IPS-NIHi7 (cell line): ENCODE results near the gene ZBED6.
"Not testable (repeated sequence)": the region's sequence is repeated elsewhere in the genome, so short reads cannot be mapped to it uniquely, and the experiment has no call there.

ENCODE experiments used
- DNase-seq: peaks from one replicate; pipeline ENCODE4 v3.0.0; 2012; ENCODE audit warnings: mixed read lengths; ENCODE audit errors: extremely low spot score

ZBED6 gene, protein sequence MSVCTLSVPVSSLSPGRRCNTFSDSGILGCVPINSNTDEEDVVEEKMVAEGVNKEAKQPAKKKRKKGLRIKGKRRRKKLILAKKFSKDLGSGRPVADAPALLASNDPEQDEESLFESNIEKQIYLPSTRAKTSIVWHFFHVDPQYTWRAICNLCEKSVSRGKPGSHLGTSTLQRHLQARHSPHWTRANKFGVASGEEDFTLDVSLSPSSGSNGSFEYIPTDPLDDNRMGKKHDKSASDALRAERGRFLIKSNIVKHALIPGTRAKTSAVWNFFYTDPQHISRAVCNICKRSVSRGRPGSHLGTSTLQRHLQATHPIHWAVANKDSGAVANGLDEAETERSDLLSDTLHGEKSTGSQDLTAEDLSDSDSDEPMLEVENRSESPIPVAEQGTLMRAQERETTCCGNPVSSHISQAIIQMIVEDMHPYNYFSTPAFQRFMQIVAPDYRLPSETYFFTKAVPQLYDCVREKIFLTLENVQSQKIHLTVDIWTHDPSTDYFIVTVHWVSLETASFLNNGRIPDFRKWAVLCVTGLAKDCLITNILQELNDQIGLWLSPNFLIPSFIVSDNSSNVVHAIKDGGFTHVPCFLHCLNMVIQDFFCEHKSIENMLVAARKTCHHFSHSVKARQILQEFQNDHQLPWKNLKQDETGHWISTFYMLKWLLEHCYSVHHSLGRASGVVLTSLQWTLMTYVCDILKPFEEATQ (N-terminal part only)

DNA sequence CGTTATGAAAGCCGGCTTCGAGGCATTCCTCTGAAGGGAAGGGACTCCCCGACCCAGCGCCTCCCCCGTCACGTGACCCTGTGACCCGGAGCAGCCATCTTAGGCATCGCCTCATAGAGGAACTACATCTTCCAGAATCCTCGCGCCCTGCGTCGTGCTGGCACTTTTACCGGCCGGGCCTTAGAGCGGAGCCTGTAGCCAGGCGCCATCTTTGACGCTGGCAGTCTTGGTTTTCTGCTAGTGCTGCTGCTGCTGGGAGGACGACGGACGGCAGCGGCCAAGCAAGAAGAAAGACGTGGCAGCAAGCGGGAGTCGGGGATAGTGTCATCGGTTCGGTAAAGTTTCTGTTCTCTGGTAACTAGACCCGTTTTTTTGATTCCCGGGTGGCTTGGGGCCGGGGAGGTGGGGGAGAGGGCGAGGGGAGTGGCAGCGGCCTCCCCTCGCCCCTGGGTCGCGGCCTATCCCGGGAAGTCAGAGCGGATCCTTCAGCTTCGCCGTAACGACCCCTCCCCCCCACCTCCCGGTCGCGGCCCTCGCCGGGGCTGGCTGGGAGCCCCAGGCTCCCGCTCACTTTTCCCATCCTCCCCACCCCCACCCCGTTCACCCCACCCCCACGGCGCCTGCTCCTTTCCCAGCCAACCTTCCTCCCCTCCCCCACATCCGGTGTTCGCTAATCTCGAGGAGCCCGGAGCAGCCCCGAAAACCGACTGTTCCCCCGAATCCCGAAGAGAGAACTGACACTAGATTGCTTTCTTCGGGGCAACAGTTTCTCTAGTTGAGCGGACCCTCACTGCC, at the start of gene ZBED6, which contains the start of gene ZC3H11A:
Gene ZBED6 (plus strand): TSS at position 183 of the 795 bp plus-strand sequence. CDS start 1,900 bp downstream, outside the sequence.
Gene ZC3H11A (plus strand): TSS at position 183 of the 795 bp plus-strand sequence. CDS start 21,448 bp downstream, outside the sequence.
- DNase-seq: peak; percentile 96

DNA sequence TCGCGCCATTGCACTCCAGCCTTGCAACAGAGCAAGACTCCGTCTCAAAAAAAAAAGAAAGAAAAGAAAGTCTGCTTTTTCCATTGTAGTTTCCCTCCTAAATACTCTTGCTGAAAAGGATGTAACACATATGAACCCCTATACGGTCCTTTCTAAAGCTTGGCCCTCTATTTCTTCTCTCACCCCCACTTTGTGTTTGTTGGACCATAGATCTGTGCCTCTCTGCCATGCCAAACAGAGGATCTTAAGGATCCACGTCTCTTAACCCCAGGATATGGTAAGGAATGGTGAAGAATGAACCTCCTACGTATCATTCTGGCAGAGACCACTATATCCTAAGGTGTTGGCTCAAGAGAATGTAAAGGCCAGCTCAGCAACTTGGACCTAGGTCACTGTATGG, 49.1 kb upstream of the ZBED6 start:
- DNase-seq: no peak

DNA sequence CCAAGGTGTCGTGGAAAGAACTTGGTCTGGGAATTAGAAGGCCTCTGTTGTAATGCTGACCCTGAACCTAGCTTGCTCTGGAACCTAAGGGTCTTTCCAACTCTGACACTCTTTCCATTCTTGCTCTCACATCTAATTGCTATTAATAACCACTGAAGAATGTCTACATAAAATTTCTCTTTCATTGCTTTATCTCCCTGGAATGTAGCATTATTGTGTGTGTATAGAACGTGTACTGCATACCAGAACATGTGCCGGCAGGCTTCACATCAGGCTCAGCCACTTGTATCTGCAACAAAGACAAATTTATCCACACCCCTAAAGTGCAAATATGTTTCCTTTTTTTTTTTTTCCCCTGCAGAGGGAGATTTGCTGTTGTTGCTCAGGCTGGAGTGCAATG, 44.4 kb upstream of the ZBED6 start:
- no peak for DNase-seq

DNA sequence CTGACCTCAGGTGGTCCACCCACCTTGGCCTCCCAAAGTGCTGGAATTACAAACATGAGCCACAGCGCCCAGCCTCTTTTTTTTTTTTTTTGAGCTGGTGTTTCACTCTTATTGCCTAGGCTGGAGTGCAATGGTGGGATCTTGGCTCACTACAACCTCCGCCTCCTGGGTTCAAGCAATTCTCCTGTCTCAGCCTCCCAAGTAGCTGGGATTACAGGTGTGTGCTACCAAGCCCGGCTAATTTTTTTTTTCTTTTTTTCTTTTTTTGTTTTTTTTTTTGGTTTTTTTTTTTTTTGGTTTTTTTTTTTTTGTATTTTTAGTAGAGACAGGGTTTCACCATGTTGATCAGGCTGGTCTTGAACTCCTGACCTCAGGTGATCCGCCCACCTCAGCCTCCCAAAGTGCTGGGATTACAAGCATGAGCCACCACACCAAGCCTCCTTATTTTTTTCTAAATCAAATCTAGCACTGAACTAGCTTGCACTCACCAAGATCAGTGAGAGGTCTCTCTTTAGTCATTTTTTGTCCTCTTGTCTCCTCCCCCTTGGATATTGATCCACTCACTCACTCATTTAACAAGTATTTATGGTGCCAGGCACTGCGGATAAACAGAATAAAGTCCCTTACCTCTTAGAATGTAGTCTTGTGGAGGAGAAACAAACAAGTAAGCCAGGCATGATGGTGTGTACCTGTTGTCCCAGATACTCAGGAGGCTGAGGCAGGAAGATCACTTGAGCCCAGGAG, 43.6 kb upstream of the ZBED6 start:
- DNase-seq: not testable (repeated sequence)

DNA sequence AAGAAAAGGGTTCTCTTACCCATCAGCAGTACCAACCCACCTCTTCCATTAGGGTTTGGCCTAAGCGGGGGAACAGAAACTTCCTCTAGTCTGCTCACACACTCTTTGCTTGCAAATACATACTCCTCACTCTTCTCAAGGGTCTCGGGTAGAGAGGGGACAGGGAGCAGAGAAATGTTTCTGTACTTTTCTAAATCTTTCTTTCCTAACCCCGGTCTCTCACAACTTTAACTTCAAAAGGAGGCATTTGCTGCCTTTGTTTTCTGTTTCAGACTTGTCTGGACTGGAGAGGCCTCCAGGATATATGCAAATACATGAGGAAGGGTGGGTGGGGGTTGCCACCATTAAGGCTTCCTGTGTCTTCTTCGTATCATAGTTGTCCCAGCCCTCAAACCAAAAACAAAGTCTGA, 41.0 kb upstream of the ZBED6 start:
- DNase-seq: no peak

DNA sequence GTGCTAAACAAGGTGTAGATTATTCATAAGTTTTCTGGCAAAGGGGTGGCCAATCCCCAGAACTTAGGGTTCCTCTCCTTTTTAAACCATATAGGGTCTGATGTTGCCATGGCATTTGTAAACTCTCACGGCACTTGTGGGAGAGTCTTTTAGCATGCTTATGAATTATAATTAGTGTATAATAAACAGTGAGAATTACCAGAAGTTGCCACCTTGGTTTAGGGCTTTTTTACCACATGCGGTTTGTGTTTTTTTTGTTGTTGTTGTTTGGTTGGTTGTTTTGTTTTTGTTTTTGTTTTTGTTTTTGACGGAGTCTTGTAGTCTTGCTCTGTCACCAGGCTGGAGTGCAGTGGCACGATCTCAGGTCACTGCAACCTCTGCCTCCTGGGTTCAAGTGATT, 39.4 kb upstream of the ZBED6 start:
- no peak for DNase-seq

DNA sequence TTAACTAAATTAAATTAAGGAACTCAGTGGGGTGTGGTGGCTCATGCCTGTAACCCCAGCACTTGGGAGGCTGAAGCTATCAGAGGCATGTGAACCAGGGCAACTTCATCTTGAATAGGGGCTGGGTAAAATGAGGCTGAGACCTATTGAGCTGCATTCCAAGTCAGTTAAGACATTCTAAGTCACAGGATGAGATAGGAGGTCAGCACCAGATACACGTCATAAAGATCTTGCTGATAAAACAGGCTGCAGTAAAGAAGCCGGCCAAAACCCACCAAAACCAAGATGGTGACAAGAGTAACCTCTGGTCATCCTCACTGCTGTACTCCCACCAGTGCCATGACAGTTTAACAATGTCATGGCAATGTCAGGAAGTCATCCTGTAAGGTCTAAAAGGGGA, 36.7 kb upstream of the ZBED6 start:
- DNase-seq: not testable (repeated sequence)

DNA sequence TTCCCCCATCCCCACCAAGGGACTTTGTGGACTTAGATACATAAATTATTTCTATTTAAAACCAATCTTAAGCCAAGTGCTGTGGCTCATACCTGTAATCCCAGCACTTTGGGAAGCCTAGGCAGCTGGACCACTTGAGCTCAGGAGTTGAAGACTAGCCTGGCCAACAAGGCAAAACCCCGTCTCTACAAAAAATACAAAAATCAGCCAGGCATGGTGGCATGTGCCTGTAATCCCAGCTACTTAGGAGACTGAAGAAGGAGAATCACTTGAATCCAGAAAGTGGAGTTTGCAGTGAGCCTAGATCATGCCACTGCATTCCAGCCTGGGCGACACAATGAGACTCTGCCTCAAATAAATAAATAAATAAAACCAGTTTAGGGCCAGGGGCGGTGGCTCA, 34.9 kb upstream of the ZBED6 start:
- no peak for DNase-seq

DNA sequence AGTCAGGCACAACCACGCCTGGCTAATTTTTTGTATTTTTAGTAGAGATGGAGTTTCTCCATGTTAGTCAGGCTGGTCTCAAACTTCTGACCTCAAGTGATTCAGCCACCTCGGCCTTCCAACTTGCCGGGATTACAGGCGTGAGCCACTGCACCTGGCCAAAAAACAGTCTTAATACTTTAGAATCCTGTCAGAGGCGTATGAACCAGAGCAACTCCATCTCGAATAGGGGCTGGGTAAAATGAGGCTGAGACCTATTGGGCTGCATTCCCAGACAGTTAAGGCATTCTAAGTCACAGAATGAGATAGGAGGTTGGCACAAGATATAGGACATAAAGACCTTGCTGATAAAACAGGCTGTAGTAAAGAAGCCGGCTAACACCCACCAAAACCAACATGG, 33.5 kb upstream of the ZBED6 start:
- not testable (repeated sequence) for DNase-seq

DNA sequence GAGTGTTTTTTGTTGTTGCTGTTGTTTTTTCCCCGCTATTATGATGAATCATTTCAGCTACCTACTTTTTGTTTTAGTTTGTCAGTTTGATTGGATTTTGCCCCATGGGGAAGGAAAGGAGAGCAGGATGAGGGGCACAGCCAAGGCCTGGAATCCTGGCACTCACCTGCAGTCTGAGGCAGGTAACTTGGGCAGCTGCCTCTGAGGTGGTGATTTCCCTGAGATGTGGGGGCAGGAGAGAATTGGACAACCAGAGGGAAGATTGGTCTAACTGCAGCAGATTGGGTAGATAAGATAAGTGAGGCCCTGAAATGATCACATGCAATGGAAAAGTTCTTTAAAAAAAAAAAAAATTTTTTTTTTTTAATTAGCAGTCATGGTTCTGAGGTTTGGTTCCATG, 31.9 kb upstream of the ZBED6 start:
- no peak for DNase-seq

DNA sequence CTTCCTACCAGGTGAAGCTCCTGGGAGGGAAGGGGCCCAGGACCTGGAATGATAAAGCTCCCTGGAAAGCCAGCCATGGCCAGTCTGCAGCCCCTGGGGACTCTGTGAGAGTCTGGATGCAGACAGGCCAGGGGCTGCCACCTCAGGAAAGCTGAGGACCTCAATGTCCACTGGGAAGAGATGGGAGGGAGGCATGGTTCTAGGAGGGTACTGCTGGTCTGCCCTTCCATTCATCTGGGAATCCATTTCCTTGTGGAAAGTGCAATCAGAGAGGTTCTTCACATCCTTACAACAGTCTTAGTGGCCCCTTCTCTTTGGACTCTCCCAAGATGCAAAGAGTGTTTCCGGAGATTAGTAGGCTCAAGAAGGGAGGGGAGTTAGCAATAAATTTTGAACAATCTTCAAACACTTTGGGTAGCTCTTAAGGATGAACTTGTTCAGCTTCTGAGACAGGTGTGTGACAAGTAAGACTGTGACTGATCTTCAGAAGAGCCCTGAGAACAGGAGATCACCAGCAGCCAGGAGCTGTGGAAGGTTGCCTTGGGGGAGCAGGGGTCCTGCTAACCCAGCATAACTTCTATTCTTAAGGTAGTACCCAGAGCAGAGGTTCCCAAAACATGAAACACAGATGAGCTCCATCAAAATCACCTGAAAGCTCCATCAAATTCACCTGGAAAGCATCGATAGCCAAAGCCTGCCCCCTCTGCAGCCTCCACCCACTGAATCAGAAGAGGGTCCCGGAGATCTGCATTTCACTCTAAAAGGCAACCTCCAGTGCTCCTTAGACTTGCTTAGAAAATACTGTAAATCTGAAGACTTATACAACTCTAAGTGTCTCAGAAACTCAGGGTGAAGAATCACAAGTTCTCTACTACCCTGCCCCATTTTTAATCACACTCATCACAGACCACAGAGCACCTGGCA, 31.1 kb upstream of the ZBED6 start:
- no peak for DNase-seq

DNA sequence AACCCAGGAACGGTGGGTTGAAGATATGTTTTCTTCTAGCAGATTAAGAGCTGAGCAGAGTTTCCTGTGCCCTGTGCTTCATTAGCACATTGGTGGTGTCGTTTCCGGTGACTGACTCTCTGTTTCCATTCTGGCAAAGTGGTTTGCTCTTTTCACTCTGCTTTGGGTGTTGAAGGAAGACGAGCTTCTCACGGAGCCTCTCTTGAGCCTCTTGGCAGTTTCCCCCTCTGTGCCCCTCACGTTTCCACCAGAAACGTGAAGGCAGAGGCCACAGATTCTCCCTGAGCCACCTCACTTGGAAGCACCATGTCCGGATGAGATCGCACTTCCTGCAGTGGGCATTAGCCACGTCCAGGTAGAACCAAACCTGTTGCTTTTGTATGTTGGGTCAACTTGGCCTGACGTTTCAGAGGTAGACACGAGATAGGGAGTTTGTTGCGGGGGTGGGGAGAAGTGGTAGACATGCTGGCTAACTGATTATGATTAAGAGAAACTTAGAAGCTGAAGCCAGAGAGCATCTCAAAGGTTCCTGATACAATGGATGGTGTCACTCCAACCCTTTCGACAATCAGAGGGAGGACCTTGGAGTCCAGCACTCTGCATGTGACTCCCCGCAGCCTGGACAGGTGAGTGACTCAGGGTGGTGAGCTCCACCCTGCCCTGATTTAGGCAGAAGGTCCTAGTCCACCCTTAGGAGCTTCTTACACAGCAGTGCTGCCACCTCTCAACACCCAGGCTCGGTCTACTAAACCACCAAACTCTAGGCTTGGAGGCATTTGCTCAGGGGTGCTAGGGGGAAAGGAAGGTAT, 30.2 kb upstream of the ZBED6 start, which contains the start of gene LAX1:
Gene LAX1 (plus strand): TSS at position 155 of the 809 bp plus-strand sequence. CDS start 383 bp downstream, at position 538.
- no peak for DNase-seq

DNA sequence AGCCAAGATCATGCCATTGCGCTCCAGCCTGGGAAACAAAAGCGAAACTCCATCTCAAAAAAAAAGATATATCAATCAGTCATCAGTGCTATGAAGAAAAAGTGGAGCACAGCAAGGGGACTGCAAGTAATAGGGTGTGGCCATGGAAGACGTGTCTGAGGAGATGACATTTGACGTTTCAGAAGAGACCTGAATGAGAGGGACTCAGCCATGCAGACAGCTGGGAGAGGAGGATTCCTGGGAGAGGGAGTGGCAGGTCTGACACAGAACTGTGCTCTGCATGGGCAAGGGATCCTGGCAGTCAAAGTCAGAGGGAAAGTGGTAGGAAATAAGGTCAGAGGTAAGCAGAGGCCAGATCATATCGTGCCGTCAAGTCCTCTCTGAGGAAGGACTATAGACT, 27.2 kb upstream of the ZBED6 start:
- DNase-seq: no peak

DNA sequence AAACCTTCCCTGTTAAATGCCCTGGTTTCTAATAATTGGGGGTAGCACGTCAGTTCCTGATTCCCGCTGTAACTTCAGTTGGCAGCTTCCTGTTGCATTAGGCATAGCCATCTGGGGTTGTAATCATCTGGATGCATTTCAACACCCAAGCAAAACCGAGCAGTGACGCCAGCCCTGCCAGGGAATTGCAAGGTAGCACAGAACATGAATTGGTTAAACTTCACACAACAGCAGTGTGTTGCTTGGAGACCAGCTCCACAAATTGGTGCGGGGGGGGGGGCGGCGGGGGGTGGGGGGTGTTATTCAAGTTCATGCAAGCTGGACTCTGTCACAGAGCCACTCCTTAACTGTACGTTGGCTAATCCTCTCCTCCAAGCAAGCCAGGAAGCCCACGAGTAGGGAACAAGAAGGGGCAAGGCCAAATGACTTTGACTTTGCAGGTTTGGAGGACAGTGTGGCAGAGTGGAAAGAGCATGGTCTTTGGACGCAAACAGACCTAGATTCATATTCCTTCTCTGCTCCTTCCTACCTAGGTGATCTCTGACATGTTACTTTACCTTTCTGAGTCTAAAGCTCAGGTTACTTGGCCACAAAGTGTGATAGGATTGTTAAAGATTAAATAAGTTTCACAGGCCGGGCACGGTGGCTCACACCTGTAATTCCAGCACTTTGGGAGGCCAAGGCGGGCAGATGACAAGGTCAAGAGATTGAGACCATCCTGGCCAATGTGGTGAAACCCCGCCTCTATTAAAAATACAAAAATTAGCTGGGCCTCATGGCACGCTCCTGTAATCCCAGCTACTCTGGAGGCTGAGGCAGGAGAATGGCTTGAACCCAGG, 25.7 kb upstream of the ZBED6 start:
- DNase-seq: no peak

DNA sequence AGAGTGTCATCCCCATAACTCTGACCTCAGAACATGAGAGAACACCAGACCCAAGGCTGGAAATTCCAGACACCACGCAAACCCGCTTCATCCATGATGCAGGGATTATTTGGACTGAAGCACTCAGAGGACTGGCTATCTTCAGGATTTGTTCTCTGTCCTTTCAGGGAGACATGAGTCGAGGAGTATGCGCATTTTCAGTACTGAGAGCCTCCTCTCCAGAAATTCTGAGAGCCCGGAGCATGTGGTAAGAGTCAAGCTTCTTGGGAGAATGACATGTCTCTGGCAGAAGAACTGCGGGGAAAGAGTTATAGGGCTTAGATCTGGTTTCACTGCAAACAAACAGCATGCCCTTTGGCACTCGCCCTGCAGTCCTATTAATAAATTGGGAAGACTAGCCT, 23.5 kb upstream of the ZBED6 start:
- DNase-seq: no peak

DNA sequence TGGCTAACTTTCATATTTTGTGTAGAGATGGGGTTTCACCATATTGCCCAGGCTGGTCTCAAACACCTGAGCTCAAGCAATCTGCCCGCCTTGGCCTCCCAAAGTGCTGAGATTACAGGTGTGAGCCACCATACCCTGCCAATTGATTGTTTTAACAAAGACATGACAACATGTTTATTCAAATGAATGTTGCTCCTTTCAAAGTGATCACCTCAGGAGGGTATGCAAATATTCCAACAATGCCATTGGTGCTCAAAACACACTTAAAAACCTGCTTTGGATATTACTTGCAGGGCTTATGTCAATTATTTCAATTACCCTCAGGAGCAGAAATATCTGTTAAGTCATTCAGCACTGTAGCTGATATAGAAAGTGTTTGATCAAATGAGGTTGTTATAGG, 22.6 kb upstream of the ZBED6 start:
- DNase-seq: no peak

DNA sequence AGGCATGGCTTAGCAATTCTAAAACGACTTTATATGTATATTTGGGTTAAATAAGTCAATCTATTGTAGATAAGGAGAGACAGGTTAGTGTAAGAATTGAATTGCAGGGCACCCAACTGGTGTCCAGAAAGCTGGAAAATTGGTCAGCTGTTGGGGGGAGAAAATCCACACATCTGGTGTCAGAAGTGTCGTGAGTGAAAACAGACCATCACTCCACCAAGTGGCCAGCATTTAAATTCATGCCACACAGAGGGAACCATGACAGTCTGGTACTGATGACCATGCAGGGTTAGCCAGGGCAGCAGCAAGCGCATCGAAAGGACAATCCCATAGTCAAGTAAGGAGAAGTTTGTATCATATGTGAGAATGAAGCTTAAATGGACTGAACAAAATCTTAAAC, 18.8 kb upstream of the ZBED6 start:
- DNase-seq: no peak

DNA sequence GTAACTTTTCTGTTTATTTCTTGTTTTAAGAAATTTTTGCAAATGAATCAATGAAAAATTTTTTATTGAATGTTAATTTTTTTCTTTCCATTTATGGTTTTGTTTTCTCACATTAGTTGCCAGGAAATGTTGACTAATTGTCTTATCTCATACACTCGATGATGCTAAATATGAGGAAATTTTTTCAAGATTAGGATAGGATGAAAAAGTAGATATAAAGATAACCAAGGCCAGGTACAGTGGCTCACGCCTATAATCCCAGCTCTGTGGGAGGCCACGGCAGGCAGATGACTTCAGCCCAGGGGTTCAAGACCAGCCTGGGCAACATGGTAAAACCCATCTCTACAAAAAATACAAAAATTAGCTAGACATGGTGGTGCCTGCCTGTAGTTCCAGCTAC, 17.8 kb upstream of the ZBED6 start:
- DNase-seq: no peak

DNA sequence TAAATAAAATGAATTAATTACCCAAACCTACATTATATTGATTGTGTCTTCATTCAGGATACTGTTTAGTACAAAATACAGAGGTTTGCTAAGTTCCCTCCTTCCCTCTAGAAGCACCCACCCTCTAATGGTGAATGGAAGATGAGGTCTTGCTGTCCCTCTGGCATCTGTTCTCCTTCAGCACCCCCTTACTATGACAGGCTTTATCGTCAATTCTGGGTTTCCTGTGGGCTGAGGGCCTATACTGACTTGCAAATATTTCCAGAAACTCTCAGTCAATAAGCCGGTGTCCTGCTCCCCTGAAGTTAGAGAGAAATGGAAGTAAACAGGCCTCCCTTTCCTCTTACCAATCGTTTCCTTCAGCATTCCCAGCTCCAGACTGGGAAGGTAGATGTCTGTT, 17.3 kb upstream of the ZBED6 start:
- no peak for DNase-seq
